H1 (cell line): ENCODE data around the gene YAF2. TPM values are rescaled to one million over a fixed set of nuclear protein-coding genes. Genes with fewer than 3 reads are reported as not detected.

ENCODE experiments used
- CTCF ChIP-seq, 3 experiments: IDR thresholded peaks; 1 replicate in 2 of 3; 2 replicates in 1 of 3; pipeline versions ENCODE4 v1.5.1 to v1.6.1; 2011; ENCODE audit warnings: low read length in 3 of 3, mild to moderate bottlenecking in 3 of 3, inconsistent platforms in 2 of 3, low read depth in 1 of 3, moderate library complexity in 1 of 3; ENCODE audit not compliant: insufficient read depth in 1 of 3; ENCODE audit errors: control extremely low read depth in 1 of 3
- JUN ChIP-seq: IDR thresholded peaks from 2 replicates; pipeline ENCODE4 v1.6.1; 2011; ENCODE audit warnings: low read depth, mild to moderate bottlenecking, improper control_type of control experiment, low read length
- SP1 ChIP-seq: IDR thresholded peaks from 2 replicates; pipeline ENCODE4 v1.6.1; 2011; ENCODE audit warnings: low read depth, low read length
- SP2 ChIP-seq: IDR thresholded peaks from 2 replicates; pipeline ENCODE4 v1.6.1; 2012; ENCODE audit warnings: mild to moderate bottlenecking, low read length, inconsistent platforms
- polyA plus RNA-seq, 7 experiments: library from polyadenylated mRNA; depleted of rRNA in 3 of 7; stranded (reverse) in 5 of 7; unstranded in 2 of 7; fragments of >200 nt in 5 of 7; fragments of 200-250 nt in 2 of 7; gene quantifications; 1 replicate in 5 of 7; 2 replicates in 1 of 7; 4 replicates in 1 of 7; pipeline versions ENCODE4 v1.2.1 to v1.2.3, GENCODE V29; 2011 to 2013; ENCODE audit warnings: missing spikeins in 2 of 7, mixed read lengths in 2 of 7
- total RNA-seq: library from RNA; stranded (reverse); fragmentation: NEBNext Ultra II Directional; extraction: Animal tissue kit (Norgen Biotek cat#: 25700); gene quantifications from 2 replicates; pipeline ENCODE4 v1.2.1, GENCODE V29; 2021

Gene YAF2
- total and polyA plus RNA-seq, 2 of the 8 experiments (the other 6 are each of a cell fraction or from before 2014, with no cell fraction given) = 0.50 to 2.2 TPM

DNA sequence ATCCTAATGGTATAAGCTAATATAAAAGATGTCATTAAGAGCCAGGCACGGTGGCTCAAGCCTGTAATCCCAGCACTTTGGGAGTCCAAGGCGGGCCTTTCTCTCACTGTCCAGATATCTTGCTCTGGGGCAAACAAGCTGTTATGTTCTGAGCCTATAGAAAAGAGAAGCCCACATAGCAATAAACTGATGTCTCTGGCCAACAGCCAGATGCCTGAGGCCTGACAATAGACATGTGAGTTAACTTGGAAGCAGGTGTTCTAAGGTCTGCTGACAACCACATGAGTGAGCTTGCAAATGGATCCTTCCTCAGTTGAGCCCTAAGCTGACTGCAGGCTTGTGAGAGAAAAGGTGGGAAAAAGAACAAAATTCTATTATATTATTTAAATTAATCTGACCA, 25.0 kb downstream of the YAF2 start (continued):
- TF ChIP-seq CTCF (IDR thresholded peaks at IDR 0.05; ENCODE audit: control extremely low read depth in 1 of 3, insufficient read depth in 1 of 3, low read depth in 1 of 3, low read length in 3 of 3) (no peak), SP2 (no peak), JUN (no peak), SP1 (no peak)
- TF ChIP-seq, all 59 proteins: peak for 0
